Cardiac muscle cell (in vitro differentiated cells and primary cell): ENCODE data around the gene APBA2. TPM values are rescaled to one million over a fixed set of nuclear protein-coding genes. Genes with fewer than 3 reads are reported as not detected.

Source experiments
- DNase-seq, 2 donors: peaks; one replicate each; pipeline versions ENCODE4 v3.0.0 to v3.0.0-alpha.2; 2010 to 2017; ENCODE audit warnings: low read depth in 1 of 2, low spot score in 1 of 2
- H3K27ac ChIP-seq: fragments of 200-600 bp; sonication (generic); 2 replicates; pipeline ENCODE4 v1.5.1; 2016
- H3K27me3 ChIP-seq: fragments of 200-600 bp; sonication (generic); 2 replicates; pipeline ENCODE4 v1.6.0; 2016; ENCODE audit warnings: control low read depth
- H3K36me3 ChIP-seq: fragments of 200-600 bp; sonication (generic); 2 replicates; pipeline ENCODE4 v1.5.1; 2016; ENCODE audit warnings: control low read depth
- H3K4me1 ChIP-seq: fragments of 200-600 bp; sonication (generic); 2 replicates; pipeline ENCODE4 v1.8.1; 2017; ENCODE audit warnings: low read depth, mild to moderate bottlenecking, mixed run types
- H3K4me3 ChIP-seq: fragments of 200-600 bp; sonication (generic); 2 replicates; pipeline ENCODE4 v1.5.1; 2016; ENCODE audit warnings: mild to moderate bottlenecking
- H3K9me3 ChIP-seq: fragments of 200-600 bp; sonication (generic); 2 replicates; pipeline ENCODE4 v1.5.1; 2017; ENCODE audit warnings: low read depth, mild to moderate bottlenecking, control low read depth
- CTCF ChIP-seq: IDR thresholded peaks from 2 replicates; pipeline ENCODE4 v1.5.1; 2012; ENCODE audit warnings: low read depth, mild to moderate bottlenecking, low read length
- polyA plus RNA-seq: library from polyadenylated mRNA; unstranded; fragments of >200 nt; fragmentation: Nextera tagmentation; extraction: Ambion mirVana; gene quantifications from 2 replicates; pipeline ENCODE4 v1.2.1, GENCODE V29; 2016
- total RNA-seq: library from RNA; depleted of rRNA; stranded (reverse); fragments of >200 nt; gene quantifications from 2 replicates; pipeline ENCODE4 v1.2.3, GENCODE V29; 2016

The APBA2 gene
- total and polyA plus RNA-seq, 2 experiments from 2014 or later = 20.5 to 33.2 TPM

GRCh38 chr15:28900892-28901586 lies 15.3 kb downstream of the APBA2 start:
- no peak for TF ChIP-seq CTCF
- DNase-seq = no peak

GRCh38 chr15:28901587-28901980 lies 15.8 kb downstream of the APBA2 start:
- Histone ChIP-seq H3K4me1 (no peaks in the 10 kb centered on the region), H3K4me3 (no peak overlapping the region), H3K36me3 (no peaks in the 10 kb centered on the region), H3K9me3 (no peaks in the 10 kb centered on the region), H3K27me3 (no peaks in the 10 kb centered on the region), H3K27ac (no peak overlapping the region)
- no peak for TF ChIP-seq CTCF
- DNase-seq = no peak

More at GRCh38 chr15:28900892-28901586, 15.3 kb downstream of the APBA2 start:
- Histone ChIP-seq H3K27me3 (no peaks in the 10 kb centered on the region), H3K4me3 (no peak overlapping the region), H3K36me3 (no peaks in the 10 kb centered on the region), H3K27ac (no peak overlapping the region), H3K4me1 (no peaks in the 10 kb centered on the region), H3K9me3 (no peaks in the 10 kb centered on the region)

- Histone ChIP-seq H3K27ac (no peak overlapping the region), H3K4me3 (no peak overlapping the region), H3K27me3 (no peaks in the 10 kb centered on the region), H3K9me3 (no peaks in the 10 kb centered on the region), H3K4me1 (no peaks in the 10 kb centered on the region), H3K36me3 (no peaks in the 10 kb centered on the region)
- TF ChIP-seq CTCF = no peak
- no peak for DNase-seq
Measured at GRCh38 chr15:28901987-28902745, 16.4 kb downstream of the APBA2 start.

GRCh38 chr15:28902856-28903255 lies 17.1 kb downstream of the APBA2 start:
- Histone ChIP-seq H3K4me3 (no peak overlapping the region), H3K27ac (no peak overlapping the region), H3K9me3 (no peaks in the 10 kb centered on the region), H3K27me3 (no peaks in the 10 kb centered on the region), H3K36me3 (no peaks in the 10 kb centered on the region), H3K4me1 (no peaks in the 10 kb centered on the region)
- DNase-seq = no peak
- TF ChIP-seq CTCF = no peak

- TF ChIP-seq CTCF = no peak
- H3K4me1 ChIP-seq = no peaks in the 10 kb centered on the region
- no peak overlapping the region for H3K27ac ChIP-seq
- H3K9me3 ChIP-seq = no peaks in the 10 kb centered on the region
- H3K4me3 ChIP-seq = no peak overlapping the region
- H3K27me3 ChIP-seq = no peaks in the 10 kb centered on the region
- DNase-seq = no peak
- no peaks in the 10 kb centered on the region for H3K36me3 ChIP-seq
Measured at GRCh38 chr15:28903555-28903954, 17.8 kb downstream of the APBA2 start.
